NCI-H460 (cell line): Measurements from ENCODE around the gene AVEN. TPM values are rescaled to one million over a fixed set of nuclear protein-coding genes. Genes with fewer than 3 reads are reported as not detected.

ENCODE experiments used
- total RNA-seq: library from RNA; depleted of rRNA; stranded (reverse); fragments of >200 nt; shearing (Covaris generic); gene quantifications from 2 replicates; pipeline ENCODE4 v1.2.3, GENCODE V29; 2014; rRNA removed

Gene AVEN
- total RNA-seq, 1 experiment from 2014 or later, result 16.5 TPM

Other genes starting within 250 kb of the AVEN start
- not detected in 2 replicates for gene CHRM5, start 70.7 kb downstream of the AVEN start, total RNA-seq
- 64.8 and 83.2 TPM in 2 replicates for gene EMC7, start 62.7 kb upstream of the AVEN start, total RNA-seq
- gene PGBD4, start 62.9 kb upstream of the AVEN start, total RNA-seq, result 2.0 and 2.6 TPM in 2 replicates
- gene KATNBL1, start 170.9 kb upstream of the AVEN start, total RNA-seq, result 40.9 and 55.2 TPM in 2 replicates
- gene EMC4, start 185.8 kb upstream of the AVEN start, total RNA-seq, result 128 and 147 TPM in 2 replicates